ENCODE measurements around the gene IRAK3.

DNA sequence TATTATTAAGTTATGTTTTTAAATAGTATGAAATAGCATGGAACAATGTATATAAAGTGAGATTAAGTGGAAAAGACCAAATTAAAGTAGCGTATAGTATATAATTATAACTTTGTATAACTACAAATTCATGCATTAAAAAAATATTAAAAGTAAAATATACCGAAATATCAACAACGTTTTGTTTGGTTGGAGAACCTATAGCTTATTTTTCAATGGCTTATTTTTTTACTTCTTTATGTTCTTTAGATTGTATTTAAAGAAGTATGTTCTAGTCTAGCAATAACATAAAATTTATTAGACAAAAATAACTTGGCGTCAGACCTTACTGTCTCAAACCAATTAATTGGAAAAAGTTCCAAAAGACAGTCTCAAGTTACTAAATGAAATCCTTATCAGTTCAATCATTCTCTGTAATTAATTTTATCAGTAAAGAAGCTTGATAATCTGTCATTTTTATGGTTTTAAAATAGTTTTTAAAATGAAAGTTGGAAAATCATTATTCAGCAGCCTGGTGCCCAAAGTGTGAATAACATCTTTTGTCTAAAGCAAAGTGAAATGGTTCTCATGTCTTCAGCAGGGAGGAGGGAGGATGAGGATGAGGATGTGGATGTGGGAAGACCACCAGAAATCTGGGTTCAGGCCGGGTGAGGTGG, 46.7 kb downstream of the IRAK3 start:
- TF ChIP-seq, protein P1, sequence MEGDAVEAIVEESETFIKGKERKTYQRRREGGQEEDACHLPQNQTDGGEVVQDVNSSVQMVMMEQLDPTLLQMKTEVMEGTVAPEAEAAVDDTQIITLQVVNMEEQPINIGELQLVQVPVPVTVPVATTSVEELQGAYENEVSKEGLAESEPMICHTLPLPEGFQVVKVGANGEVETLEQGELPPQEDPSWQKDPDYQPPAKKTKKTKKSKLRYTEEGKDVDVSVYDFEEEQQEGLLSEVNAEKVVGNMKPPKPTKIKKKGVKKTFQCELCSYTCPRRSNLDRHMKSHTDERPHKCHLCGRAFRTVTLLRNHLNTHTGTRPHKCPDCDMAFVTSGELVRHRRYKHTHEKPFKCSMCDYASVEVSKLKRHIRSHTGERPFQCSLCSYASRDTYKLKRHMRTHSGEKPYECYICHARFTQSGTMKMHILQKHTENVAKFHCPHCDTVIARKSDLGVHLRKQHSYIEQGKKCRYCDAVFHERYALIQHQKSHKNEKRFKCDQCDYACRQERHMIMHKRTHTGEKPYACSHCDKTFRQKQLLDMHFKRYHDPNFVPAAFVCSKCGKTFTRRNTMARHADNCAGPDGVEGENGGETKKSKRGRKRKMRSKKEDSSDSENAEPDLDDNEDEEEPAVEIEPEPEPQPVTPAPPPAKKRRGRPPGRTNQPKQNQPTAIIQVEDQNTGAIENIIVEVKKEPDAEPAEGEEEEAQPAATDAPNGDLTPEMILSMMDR (IDR thresholded peaks at IDR 0.05; ENCODE audit: borderline replicate concordance, extremely low read depth, low read length, poor library complexity, severe bottlenecking), result no peak
- TF ChIP-seq EZH2 (IDR thresholded peaks at IDR 0.05; ENCODE audit: borderline replicate concordance, low read depth, low read length, severe bottlenecking), result no peak
